GM23338 (cell line): Measurements from ENCODE around the gene REG4. TPM values are rescaled to one million over a fixed set of nuclear protein-coding genes. Genes with fewer than 3 reads are reported as not detected.

Experiments
- ATAC-seq: fragments of 200-7000 bp; cut with Tn5 transposase; 3 replicates; pipeline ENCODE4 v1.9.1; 2020
- DNase-seq: peaks from one replicate; pipeline ENCODE4 v3.0.0-alpha.2; 2015; ENCODE audit warnings: low spot score
- H2AFZ ChIP-seq: fragments of 200-600 bp; sonication (generic); 2 replicates; pipeline ENCODE4 v1.8.0; 2016; ENCODE audit warnings: antibody characterized with exemption, mild to moderate bottlenecking, moderate library complexity
- H3F3A ChIP-seq: fragments of 200-600 bp; sonication (generic); replicated peaks from 2 replicates; pipeline ENCODE4 v1.8.0; 2017; ENCODE audit warnings: antibody characterized with exemption, mixed run types, low read depth
- H3K27ac ChIP-seq: fragments of 200-600 bp; sonication (generic); 2 replicates; pipeline ENCODE4 v1.6.1; 2016; ENCODE audit warnings: low read depth
- H3K27me3 ChIP-seq: fragments of 200-600 bp; sonication (generic); 2 replicates; pipeline ENCODE4 v1.8.0; 2016; ENCODE audit warnings: mild to moderate bottlenecking, mixed run types, moderate library complexity; ENCODE audit not compliant: insufficient read depth
- H3K36me3 ChIP-seq: fragments of 200-600 bp; sonication (generic); 2 replicates; pipeline ENCODE4 v1.8.0; 2016; ENCODE audit warnings: mild to moderate bottlenecking; ENCODE audit not compliant: insufficient read depth
- H3K4me1 ChIP-seq: fragments of 200-600 bp; sonication (generic); 2 replicates; pipeline ENCODE4 v1.8.0; 2016; ENCODE audit warnings: mild to moderate bottlenecking, moderate library complexity; ENCODE audit not compliant: insufficient read depth
- H3K4me2 ChIP-seq: fragments of 200-600 bp; sonication (generic); 2 replicates; pipeline ENCODE4 v1.7.1; 2017; ENCODE audit warnings: mixed run types
- H3K4me3 ChIP-seq: fragments of 200-600 bp; sonication (generic); 2 replicates; pipeline ENCODE4 v1.6.1; 2016; ENCODE audit warnings: mixed run types
- H3K79me2 ChIP-seq: fragments of 200-600 bp; sonication (generic); replicated peaks from 2 replicates; pipeline ENCODE4 v1.8.0; 2017; ENCODE audit warnings: mild to moderate bottlenecking; ENCODE audit not compliant: insufficient read depth
- H3K9me2 ChIP-seq: fragments of 200-600 bp; sonication (generic); 2 replicates; pipeline ENCODE4 v1.8.0; 2017; ENCODE audit not compliant: insufficient read depth
- H4K20me1 ChIP-seq: fragments of 200-600 bp; sonication (generic); replicated peaks from 2 replicates; pipeline ENCODE4 v1.8.0; 2017; ENCODE audit warnings: mild to moderate bottlenecking; ENCODE audit not compliant: insufficient read depth
- H3K27ac Mint-ChIP-seq: 2 replicates; pipeline ENCODE4 v1.8.0; 2020; ENCODE audit warnings: inconsistent platforms, mild to moderate bottlenecking, moderate library complexity, mixed read lengths
- H3K27me3 Mint-ChIP-seq: 3 replicates; pipeline ENCODE4 v1.8.0; 2022; ENCODE audit warnings: low read depth, mild to moderate bottlenecking, moderate library complexity, mixed read lengths, inconsistent platforms; ENCODE audit not compliant: insufficient read depth, poor library complexity
- H3K36me3 Mint-ChIP-seq: 3 replicates; pipeline ENCODE4 v1.8.0; 2021; ENCODE audit warnings: low read depth, mild to moderate bottlenecking, inconsistent platforms, moderate library complexity, mixed read lengths
- H3K4me1 Mint-ChIP-seq: 3 replicates; pipeline ENCODE4 v1.8.0; 2020; ENCODE audit warnings: mild to moderate bottlenecking, inconsistent platforms, mixed read lengths
- H3K4me3 Mint-ChIP-seq: 3 replicates; pipeline ENCODE4 v1.8.0; 2021; ENCODE audit warnings: moderate library complexity, mild to moderate bottlenecking, inconsistent platforms, mixed read lengths
- H3K9me3 Mint-ChIP-seq: 3 replicates; pipeline ENCODE4 v1.8.0; 2020; ENCODE audit warnings: moderate library complexity, mild to moderate bottlenecking, inconsistent platforms, mixed read lengths
- CREB1 ChIP-seq: fragments of 250-450 bp; sonication (Bioruptor Pico); IDR thresholded peaks from 2 replicates; pipeline ENCODE4 v1.5.0; 2020; ENCODE audit warnings: low read depth, mild to moderate bottlenecking, moderate library complexity
- EZH2 ChIP-seq: fragments of 200-600 bp; sonication (generic); IDR thresholded peaks from one replicate; pipeline ENCODE4 v1.8.0; 2017; ENCODE audit warnings: antibody characterized with exemption, mild to moderate bottlenecking, low read depth; ENCODE audit not compliant: unreplicated experiment
- EZH2phosphoT487 ChIP-seq: fragments of 200-600 bp; sonication (generic); IDR thresholded peaks from one replicate; pipeline ENCODE4 v1.8.1; 2018; ENCODE audit warnings: antibody characterized with exemption; ENCODE audit not compliant: unreplicated experiment
- JUNB ChIP-seq: IDR thresholded peaks from one replicate; pipeline ENCODE4 v1.6.1; 2016; ENCODE audit warnings: antibody characterized with exemption; ENCODE audit not compliant: unreplicated experiment
- NANOG ChIP-seq: IDR thresholded peaks from 2 replicates; pipeline ENCODE4 v1.6.1; 2016; ENCODE audit warnings: antibody characterized with exemption, borderline replicate concordance
- POLR2AphosphoS5 ChIP-seq: IDR thresholded peaks from 2 replicates; pipeline ENCODE4 v1.6.1; 2016; ENCODE audit warnings: antibody characterized with exemption, low read depth
- STAT1 ChIP-seq: IDR thresholded peaks from one replicate; pipeline ENCODE4 v1.6.1; 2016; ENCODE audit warnings: antibody characterized with exemption; ENCODE audit not compliant: unreplicated experiment
- ZNF114 ChIP-seq: fragments of 250-450 bp; sonication (Bioruptor Pico); IDR thresholded peaks from 2 replicates; pipeline ENCODE4 v1.5.0; 2020; ENCODE audit warnings: mild to moderate bottlenecking, moderate library complexity
- ZNF331 ChIP-seq: fragments of 250-450 bp; sonication (Bioruptor Pico); IDR thresholded peaks from 2 replicates; pipeline ENCODE4 v1.5.0; 2020; ENCODE audit warnings: low read depth, mild to moderate bottlenecking, moderate library complexity
- long read RNA-seq: library from polyadenylated mRNA; unstranded; transcript quantifications from one replicate; pipeline ENCODE4 v2.0.0, GENCODE V29; 2020; ENCODE audit not compliant: unreplicated experiment
- polyA plus RNA-seq: library from polyadenylated mRNA; unstranded; fragments of >200 nt; fragmentation: Nextera tagmentation; extraction: Ambion mirVana; gene quantifications from 2 replicates; pipeline ENCODE4 v1.2.1, GENCODE V29; 2016
- total RNA-seq: library from RNA; depleted of rRNA; stranded (reverse); fragments of >200 nt; shearing (Covaris generic); gene quantifications from 2 replicates; pipeline ENCODE4 v1.2.3, GENCODE V29; 2014; rRNA removed
- TF ChIP-seq, protein P1 (sequence below): fragments of 250-450 bp; sonication (Bioruptor Pico); IDR thresholded peaks from 2 replicates; pipeline ENCODE4 v1.5.0; 2020; ENCODE audit warnings: mild to moderate bottlenecking, moderate library complexity
- TF ChIP-seq, protein P2 (sequence below), 2 experiments: fragments of 200-600 bp in 1 of 2; sonication (generic) in 1 of 2; conservative IDR thresholded peaks; 2 replicates each; pipeline versions ENCODE4 v1.5.1 to v1.6.1; 2016 to 2017; ENCODE audit warnings: antibody characterized with exemption in 2 of 2, low read depth in 2 of 2, mild to moderate bottlenecking in 2 of 2, moderate library complexity in 1 of 2
- TF ChIP-seq, protein P3 (sequence below): IDR thresholded peaks from 2 replicates; pipeline ENCODE4 v1.6.1; 2016; ENCODE audit warnings: antibody characterized with exemption
- TF ChIP-seq, protein P4 (sequence below): IDR thresholded peaks from one replicate; pipeline ENCODE4 v1.6.1; 2018; ENCODE audit warnings: antibody characterized with exemption; ENCODE audit not compliant: unreplicated experiment

Gene REG4
- total RNA-seq (not detected in 2 replicates), polyA plus RNA-seq (not detected in 2 replicates)
- long read RNA-seq, result 0 reads

DNA sequence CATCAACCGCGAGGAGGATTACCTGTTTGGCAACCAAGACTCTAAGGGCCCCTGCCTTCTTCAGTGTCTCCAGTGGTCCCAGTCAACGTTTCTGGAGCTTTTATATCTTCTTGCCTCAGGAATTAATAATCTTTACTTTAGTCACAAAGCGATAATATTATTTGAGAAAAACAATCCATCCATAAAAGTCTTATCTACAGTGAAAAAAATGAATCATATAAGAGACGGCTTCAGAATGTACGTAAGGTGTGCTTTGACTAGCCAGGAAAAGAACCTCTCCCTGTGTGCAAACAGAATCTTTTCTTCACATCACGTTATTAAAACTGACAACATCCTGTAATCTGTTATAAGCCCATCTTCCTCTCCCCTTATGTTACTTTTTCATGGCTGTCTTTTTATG lies at the start of gene REG4:
Gene REG4 (minus strand): TSS at position 74 of the 400 bp plus-strand sequence. CDS start 2,691 bp downstream, outside the sequence.
- DNase-seq, result no peak
- Histone ChIP-seq H3K36me3 (no peaks in the 10 kb centered on the region), H3K4me3 (no peak within 1 kb of the TSS), H2AFZ (no peak within 1 kb of the TSS), H3F3A (no peaks in the 10 kb centered on the region), H4K20me1 (no peaks in the 10 kb centered on the region), H3K79me2 (no peaks in the 10 kb centered on the region), H3K4me1 (no peaks in the 10 kb centered on the region), H3K9me2 (no peaks in the 10 kb centered on the region), H3K27ac (no peak within 1 kb of the TSS), H3K27me3 (no peaks in the 10 kb centered on the region), H3K4me2 (no peak within 1 kb of the TSS)
- H3K4me1 Mint-ChIP-seq, result no peaks in the 10 kb centered on the region
- no peaks in the 10 kb centered on the region for H3K27me3 Mint-ChIP-seq
- H3K36me3 Mint-ChIP-seq, result no peaks in the 10 kb centered on the region
- H3K4me3 Mint-ChIP-seq, result no peak within 1 kb of the TSS
- no peak within 1 kb of the TSS for H3K27ac Mint-ChIP-seq
- TF ChIP-seq, protein P1, sequence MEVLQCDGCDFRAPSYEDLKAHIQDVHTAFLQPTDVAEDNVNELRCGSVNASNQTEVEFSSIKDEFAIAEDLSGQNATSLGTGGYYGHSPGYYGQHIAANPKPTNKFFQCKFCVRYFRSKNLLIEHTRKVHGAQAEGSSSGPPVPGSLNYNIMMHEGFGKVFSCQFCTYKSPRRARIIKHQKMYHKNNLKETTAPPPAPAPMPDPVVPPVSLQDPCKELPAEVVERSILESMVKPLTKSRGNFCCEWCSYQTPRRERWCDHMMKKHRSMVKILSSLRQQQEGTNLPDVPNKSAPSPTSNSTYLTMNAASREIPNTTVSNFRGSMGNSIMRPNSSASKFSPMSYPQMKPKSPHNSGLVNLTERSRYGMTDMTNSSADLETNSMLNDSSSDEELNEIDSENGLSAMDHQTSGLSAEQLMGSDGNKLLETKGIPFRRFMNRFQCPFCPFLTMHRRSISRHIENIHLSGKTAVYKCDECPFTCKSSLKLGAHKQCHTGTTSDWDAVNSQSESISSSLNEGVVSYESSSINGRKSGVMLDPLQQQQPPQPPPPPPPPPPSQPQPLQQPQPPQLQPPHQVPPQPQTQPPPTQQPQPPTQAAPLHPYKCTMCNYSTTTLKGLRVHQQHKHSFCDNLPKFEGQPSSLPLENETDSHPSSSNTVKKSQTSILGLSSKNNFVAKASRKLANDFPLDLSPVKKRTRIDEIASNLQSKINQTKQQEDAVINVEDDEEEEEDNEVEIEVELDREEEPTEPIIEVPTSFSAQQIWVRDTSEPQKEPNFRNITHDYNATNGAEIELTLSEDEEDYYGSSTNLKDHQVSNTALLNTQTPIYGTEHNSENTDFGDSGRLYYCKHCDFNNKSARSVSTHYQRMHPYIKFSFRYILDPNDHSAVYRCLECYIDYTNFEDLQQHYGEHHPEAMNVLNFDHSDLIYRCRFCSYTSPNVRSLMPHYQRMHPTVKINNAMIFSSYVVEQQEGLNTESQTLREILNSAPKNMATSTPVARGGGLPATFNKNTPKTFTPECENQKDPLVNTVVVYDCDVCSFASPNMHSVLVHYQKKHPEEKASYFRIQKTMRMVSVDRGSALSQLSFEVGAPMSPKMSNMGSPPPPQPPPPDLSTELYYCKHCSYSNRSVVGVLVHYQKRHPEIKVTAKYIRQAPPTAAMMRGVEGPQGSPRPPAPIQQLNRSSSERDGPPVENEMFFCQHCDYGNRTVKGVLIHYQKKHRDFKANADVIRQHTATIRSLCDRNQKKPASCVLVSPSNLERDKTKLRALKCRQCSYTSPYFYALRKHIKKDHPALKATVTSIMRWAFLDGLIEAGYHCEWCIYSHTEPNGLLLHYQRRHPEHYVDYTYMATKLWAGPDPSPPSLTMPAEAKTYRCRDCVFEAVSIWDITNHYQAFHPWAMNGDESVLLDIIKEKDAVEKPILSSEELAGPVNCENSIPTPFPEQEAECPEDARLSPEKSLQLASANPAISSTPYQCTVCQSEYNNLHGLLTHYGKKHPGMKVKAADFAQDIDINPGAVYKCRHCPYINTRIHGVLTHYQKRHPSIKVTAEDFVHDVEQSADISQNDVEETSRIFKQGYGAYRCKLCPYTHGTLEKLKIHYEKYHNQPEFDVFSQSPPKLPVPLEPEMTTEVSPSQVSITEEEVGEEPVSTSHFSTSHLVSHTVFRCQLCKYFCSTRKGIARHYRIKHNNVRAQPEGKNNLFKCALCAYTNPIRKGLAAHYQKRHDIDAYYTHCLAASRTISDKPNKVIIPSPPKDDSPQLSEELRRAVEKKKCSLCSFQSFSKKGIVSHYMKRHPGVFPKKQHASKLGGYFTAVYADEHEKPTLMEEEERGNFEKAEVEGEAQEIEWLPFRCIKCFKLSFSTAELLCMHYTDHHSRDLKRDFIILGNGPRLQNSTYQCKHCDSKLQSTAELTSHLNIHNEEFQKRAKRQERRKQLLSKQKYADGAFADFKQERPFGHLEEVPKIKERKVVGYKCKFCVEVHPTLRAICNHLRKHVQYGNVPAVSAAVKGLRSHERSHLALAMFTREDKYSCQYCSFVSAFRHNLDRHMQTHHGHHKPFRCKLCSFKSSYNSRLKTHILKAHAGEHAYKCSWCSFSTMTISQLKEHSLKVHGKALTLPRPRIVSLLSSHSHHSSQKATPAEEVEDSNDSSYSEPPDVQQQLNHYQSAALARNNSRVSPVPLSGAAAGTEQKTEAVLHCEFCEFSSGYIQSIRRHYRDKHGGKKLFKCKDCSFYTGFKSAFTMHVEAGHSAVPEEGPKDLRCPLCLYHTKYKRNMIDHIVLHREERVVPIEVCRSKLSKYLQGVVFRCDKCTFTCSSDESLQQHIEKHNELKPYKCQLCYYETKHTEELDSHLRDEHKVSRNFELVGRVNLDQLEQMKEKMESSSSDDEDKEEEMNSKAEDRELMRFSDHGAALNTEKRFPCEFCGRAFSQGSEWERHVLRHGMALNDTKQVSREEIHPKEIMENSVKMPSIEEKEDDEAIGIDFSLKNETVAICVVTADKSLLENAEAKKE (CRISPR knock-in tag), result no peak
- TF ChIP-seq JUNB (no peak), ZNF114 (CRISPR knock-in tag) (no peak), CREB1 (CRISPR knock-in tag) (no peak), EZH2phosphoT487 (no peak), ZNF331 (CRISPR knock-in tag) (no peak), POLR2AphosphoS5 (no peak), NANOG (no peak), STAT1 (no peak), EZH2 (no peak)
- TF ChIP-seq, protein P2, sequence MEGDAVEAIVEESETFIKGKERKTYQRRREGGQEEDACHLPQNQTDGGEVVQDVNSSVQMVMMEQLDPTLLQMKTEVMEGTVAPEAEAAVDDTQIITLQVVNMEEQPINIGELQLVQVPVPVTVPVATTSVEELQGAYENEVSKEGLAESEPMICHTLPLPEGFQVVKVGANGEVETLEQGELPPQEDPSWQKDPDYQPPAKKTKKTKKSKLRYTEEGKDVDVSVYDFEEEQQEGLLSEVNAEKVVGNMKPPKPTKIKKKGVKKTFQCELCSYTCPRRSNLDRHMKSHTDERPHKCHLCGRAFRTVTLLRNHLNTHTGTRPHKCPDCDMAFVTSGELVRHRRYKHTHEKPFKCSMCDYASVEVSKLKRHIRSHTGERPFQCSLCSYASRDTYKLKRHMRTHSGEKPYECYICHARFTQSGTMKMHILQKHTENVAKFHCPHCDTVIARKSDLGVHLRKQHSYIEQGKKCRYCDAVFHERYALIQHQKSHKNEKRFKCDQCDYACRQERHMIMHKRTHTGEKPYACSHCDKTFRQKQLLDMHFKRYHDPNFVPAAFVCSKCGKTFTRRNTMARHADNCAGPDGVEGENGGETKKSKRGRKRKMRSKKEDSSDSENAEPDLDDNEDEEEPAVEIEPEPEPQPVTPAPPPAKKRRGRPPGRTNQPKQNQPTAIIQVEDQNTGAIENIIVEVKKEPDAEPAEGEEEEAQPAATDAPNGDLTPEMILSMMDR (conservative IDR thresholded peaks at IDR 0.05; ENCODE audit: low read depth in 2 of 2), result no peak
- TF ChIP-seq, protein P3, sequence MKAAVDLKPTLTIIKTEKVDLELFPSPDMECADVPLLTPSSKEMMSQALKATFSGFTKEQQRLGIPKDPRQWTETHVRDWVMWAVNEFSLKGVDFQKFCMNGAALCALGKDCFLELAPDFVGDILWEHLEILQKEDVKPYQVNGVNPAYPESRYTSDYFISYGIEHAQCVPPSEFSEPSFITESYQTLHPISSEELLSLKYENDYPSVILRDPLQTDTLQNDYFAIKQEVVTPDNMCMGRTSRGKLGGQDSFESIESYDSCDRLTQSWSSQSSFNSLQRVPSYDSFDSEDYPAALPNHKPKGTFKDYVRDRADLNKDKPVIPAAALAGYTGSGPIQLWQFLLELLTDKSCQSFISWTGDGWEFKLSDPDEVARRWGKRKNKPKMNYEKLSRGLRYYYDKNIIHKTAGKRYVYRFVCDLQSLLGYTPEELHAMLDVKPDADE, result no peak
- TF ChIP-seq, protein P4, sequence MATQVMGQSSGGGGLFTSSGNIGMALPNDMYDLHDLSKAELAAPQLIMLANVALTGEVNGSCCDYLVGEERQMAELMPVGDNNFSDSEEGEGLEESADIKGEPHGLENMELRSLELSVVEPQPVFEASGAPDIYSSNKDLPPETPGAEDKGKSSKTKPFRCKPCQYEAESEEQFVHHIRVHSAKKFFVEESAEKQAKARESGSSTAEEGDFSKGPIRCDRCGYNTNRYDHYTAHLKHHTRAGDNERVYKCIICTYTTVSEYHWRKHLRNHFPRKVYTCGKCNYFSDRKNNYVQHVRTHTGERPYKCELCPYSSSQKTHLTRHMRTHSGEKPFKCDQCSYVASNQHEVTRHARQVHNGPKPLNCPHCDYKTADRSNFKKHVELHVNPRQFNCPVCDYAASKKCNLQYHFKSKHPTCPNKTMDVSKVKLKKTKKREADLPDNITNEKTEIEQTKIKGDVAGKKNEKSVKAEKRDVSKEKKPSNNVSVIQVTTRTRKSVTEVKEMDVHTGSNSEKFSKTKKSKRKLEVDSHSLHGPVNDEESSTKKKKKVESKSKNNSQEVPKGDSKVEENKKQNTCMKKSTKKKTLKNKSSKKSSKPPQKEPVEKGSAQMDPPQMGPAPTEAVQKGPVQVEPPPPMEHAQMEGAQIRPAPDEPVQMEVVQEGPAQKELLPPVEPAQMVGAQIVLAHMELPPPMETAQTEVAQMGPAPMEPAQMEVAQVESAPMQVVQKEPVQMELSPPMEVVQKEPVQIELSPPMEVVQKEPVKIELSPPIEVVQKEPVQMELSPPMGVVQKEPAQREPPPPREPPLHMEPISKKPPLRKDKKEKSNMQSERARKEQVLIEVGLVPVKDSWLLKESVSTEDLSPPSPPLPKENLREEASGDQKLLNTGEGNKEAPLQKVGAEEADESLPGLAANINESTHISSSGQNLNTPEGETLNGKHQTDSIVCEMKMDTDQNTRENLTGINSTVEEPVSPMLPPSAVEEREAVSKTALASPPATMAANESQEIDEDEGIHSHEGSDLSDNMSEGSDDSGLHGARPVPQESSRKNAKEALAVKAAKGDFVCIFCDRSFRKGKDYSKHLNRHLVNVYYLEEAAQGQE, result no peak
- no peak for ATAC-seq
- H3K9me3 Mint-ChIP-seq, result no peaks in the 10 kb centered on the region
